WERI-Rb-1 (cell line): ENCODE data around the gene CHFR.
"Not testable (repeated sequence)": the region's sequence is repeated elsewhere in the genome, so short reads cannot be mapped to it uniquely, and the experiment has no call there.

Experiments used
- DNase-seq: peaks from one replicate; pipeline ENCODE4 v3.0.0-alpha.2; 2020
- H3K27ac ChIP-seq: fragments of 250-450 bp; sonication (Bioruptor Pico); 2 replicates; pipeline ENCODE4 v1.5.1; 2020; ENCODE audit warnings: mild to moderate bottlenecking, moderate library complexity
- H3K27me3 ChIP-seq: fragments of 250-450 bp; sonication (Bioruptor Pico); 2 replicates; pipeline ENCODE4 v1.5.1; 2021; ENCODE audit warnings: mild to moderate bottlenecking, low read depth, moderate library complexity; ENCODE audit not compliant: insufficient read depth, severe bottlenecking
- H3K36me3 ChIP-seq: fragments of 250-450 bp; sonication (Bioruptor Pico); 2 replicates; pipeline ENCODE4 v1.5.1; 2020; ENCODE audit warnings: mild to moderate bottlenecking, moderate library complexity
- H3K4me3 ChIP-seq: 2 replicates; pipeline ENCODE4 v1.5.1; 2011; ENCODE audit warnings: low read depth, mild to moderate bottlenecking, control low read depth, low read length
- H3K9me3 ChIP-seq: fragments of 250-450 bp; sonication (Bioruptor Pico); 2 replicates; pipeline ENCODE4 v1.5.1; 2021; ENCODE audit warnings: mild to moderate bottlenecking, moderate library complexity; ENCODE audit not compliant: severe bottlenecking
- TF ChIP-seq, protein P1 (sequence below): IDR thresholded peaks from 2 replicates; pipeline ENCODE4 v1.5.1; 2011; ENCODE audit warnings: low read depth, mild to moderate bottlenecking, control low read depth, inconsistent platforms, low read length

Gene CHFR

DNA sequence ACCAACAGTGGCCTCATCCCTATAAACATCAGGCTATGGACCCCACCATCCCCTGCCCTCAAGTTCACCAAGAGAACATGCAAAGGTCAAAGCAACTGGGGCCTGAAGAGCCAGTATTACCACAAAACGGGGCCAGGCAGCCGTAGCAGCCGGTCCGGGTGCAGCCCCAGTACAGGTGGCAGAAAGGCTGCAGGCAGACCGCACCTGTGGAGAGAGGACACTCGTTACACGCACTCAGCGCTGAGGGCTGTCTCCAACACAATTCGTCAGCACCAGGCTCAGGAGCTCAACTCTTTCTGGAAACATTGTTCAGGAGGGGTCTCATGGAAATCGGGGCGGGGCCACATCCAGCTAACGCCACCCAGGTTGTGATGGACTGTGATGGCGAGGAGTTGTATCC is 38.9 kb downstream of the CHFR start:
- TF ChIP-seq, protein P1, sequence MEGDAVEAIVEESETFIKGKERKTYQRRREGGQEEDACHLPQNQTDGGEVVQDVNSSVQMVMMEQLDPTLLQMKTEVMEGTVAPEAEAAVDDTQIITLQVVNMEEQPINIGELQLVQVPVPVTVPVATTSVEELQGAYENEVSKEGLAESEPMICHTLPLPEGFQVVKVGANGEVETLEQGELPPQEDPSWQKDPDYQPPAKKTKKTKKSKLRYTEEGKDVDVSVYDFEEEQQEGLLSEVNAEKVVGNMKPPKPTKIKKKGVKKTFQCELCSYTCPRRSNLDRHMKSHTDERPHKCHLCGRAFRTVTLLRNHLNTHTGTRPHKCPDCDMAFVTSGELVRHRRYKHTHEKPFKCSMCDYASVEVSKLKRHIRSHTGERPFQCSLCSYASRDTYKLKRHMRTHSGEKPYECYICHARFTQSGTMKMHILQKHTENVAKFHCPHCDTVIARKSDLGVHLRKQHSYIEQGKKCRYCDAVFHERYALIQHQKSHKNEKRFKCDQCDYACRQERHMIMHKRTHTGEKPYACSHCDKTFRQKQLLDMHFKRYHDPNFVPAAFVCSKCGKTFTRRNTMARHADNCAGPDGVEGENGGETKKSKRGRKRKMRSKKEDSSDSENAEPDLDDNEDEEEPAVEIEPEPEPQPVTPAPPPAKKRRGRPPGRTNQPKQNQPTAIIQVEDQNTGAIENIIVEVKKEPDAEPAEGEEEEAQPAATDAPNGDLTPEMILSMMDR: no peak

DNA sequence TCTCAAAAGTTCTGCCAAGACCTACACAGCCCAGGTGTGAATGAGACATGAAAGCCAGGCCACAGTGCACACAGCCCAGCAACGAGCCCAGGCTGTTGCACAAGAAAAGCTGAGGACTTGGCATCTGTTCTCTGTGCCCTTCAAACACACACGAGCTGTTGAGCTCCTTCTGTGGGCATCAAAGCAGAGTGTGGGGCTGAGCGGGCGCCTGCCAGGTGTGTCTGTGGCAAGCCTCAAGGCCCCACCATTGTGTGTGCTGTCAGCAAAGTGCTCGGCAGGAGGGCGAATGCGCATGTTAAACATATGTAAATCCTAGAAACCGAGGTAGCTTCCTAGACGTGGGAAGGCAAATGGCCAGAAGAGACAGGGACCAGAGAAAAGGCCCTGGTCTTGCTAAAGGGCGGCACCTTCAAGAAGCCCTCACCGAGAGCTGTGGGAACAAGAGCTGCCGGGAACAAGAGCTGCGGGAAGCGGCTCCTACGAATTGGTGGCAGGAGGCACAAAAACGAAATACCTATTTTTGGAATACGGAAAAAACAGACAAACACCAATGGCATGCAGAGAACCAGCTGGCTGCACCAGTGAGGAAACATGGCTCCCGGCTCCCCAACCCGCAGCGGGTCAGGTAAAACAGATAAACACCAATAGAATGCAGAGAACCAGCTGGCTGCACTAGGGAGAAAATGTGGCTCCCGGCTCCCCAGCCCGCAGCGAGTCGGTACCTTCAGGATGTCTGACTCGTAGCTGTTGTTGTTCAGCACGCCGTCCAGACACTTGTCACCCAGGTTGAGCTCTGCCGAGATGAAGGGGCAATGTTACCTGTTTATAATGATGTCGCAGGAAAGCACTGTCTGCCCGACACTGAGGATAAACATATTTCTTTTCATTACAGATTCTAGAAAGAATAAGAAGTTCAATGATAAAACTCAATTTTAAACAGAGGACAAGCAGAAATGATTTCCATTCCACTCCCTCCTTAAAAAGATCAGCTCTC is 39.7 kb downstream of the CHFR start:
- H3K27me3 ChIP-seq: no peaks in the 10 kb centered on the region
- H3K36me3 ChIP-seq: peaks cover 64% of the 10 kb centered on the region
- H3K9me3 ChIP-seq: no peaks in the 10 kb centered on the region
- no peak overlapping the region for H3K27ac ChIP-seq
- TF ChIP-seq, protein P1: no peak
- no peak for DNase-seq
- H3K4me3 ChIP-seq: no peak overlapping the region

More for the DNA sequence above, 38.9 kb downstream of the CHFR start:
- no peaks in the 10 kb centered on the region for H3K9me3 ChIP-seq
- peaks cover 62% of the 10 kb centered on the region for H3K36me3 ChIP-seq
- H3K27ac ChIP-seq: no peak overlapping the region
- no peak for DNase-seq
- no peaks in the 10 kb centered on the region for H3K27me3 ChIP-seq
- H3K4me3 ChIP-seq: no peak overlapping the region

DNA sequence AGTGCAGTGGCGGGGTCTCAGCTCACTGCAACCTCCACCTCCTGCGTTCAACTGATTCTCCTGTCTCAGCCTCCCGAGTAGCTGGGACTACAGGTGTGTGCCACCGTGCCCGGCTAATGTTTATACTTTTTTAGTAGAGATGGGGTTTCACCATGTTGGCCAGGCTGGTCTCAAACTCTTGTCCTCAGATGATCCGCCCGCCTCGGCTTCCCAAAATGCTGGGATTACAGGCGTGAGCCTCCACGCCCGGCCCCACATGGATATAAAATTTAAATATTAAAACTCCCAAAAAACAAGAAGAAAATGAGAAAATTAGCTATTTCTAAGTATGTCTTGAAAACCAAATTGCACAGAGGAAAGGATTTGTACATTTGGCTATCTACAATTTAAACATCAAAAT is 42.7 kb downstream of the CHFR start:
- not testable (repeated sequence) for H3K27me3 ChIP-seq, H3K27ac ChIP-seq, DNase-seq, H3K4me3 ChIP-seq, H3K9me3 ChIP-seq
- peaks cover 66% of the 10 kb centered on the region for H3K36me3 ChIP-seq

DNA sequence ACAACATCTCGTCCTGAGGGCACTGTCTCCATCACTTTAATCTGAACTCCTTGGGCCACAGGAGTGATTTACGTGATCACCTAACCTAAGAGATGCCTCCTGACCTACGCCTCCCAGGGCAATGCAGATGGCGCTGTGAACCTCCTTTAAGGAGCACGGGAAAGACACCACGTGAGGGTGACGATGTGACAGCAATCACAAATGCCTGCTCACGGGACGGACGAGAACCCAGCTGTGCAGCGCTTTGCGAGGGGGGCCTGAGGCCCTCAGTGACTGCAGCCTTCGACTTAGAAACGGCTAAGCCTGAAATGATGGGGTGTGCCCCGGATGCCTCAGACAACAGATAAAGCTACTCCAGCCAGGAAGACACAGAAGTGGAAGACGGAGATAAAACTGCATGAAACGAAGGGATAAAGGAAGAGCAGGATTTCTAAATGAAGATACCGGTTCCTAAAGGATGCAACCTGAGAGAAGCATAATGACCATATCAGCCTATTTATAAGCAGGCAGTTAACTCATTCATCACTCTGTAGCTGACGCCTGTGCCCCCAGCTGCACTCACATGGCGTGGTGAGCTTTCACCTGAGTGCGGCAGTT is 44.9 kb downstream of the CHFR start:
- no peaks in the 10 kb centered on the region for H3K9me3 ChIP-seq
- no peak overlapping the region for H3K27ac ChIP-seq
- H3K36me3 ChIP-seq: peaks cover 66% of the 10 kb centered on the region
- DNase-seq: peak; percentile 27
- H3K4me3 ChIP-seq: no peak overlapping the region
- TF ChIP-seq, protein P1: no peak
- no peaks in the 10 kb centered on the region for H3K27me3 ChIP-seq

DNA sequence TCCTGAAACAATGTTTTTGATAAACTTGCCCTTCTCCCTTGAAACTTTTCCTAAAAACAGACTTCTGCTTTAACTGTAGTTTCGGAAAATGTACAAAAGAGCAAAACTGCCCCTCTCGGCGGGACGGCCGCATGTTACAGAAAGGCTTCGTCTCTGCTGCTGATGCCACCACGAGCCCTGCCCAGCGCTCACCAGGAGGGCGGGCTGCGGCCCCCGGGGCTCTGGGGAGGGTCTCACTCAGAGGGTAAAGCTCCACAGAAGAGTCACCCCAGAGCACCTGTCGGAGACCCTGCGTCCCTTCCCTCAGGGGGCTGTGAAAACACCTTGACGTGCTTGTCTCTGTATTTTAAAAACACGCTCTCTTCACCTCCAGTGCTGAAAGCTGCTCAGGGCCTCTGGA is 46.3 kb downstream of the CHFR start:
- Histone ChIP-seq H3K9me3 (no peaks in the 10 kb centered on the region), H3K27ac (no peak overlapping the region), H3K4me3 (no peak overlapping the region), H3K36me3 (peaks cover 60% of the 10 kb centered on the region), H3K27me3 (no peaks in the 10 kb centered on the region)
- DNase-seq: no peak
- TF ChIP-seq, protein P1: no peak

DNA sequence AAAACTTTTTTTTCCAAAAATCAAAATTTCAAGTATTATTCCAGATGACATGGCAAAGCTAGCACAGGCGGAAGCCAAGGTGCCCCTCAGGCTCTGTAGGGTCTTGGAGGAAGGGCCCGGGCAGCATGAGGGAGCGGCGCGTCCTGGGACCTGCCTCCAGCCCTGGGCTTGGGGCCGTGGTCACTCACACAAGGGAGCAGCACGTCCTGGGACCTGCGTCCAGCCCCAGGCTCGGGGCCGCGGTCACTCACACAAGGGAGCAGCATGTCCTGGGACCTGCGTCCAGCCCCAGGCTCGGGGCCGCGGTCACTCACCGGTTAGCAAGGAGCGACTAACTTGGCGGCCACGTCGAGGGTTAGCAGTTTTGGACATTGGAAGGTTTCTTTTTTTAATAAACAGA is 46.9 kb downstream of the CHFR start:
- H3K27me3 ChIP-seq: no peaks in the 10 kb centered on the region
- H3K9me3 ChIP-seq: no peaks in the 10 kb centered on the region
- TF ChIP-seq, protein P1: no peak
- H3K27ac ChIP-seq: no peak overlapping the region
- no peak for DNase-seq
- no peak overlapping the region for H3K4me3 ChIP-seq
- H3K36me3 ChIP-seq: peaks cover 57% of the 10 kb centered on the region
